SK-N-MC (cell line): ENCODE results near the gene ZBTB20.
"Not testable (repeated sequence)": the region's sequence is repeated elsewhere in the genome, so short reads cannot be mapped to it uniquely, and the experiment has no call there.

ENCODE experiments used
- EZH2 ChIP-seq: fragments of 200-600 bp; sonication (generic); IDR thresholded peaks from one replicate; pipeline ENCODE4 v1.6.1; 2017; ENCODE audit warnings: antibody characterized with exemption
- FOXP2 ChIP-seq: optimal IDR thresholded peaks from 2 replicates; pipeline ENCODE3; 2011; ENCODE audit warnings: mild to moderate bottlenecking, moderate library complexity; ENCODE audit not compliant: insufficient read depth; ENCODE audit errors: extremely low read length, control extremely low read depth
- POLR2AphosphoS5 ChIP-seq: IDR thresholded peaks from 2 replicates; pipeline ENCODE4 v1.6.1; 2012; ENCODE audit warnings: mild to moderate bottlenecking, low read depth, low read length, borderline replicate concordance

DNA sequence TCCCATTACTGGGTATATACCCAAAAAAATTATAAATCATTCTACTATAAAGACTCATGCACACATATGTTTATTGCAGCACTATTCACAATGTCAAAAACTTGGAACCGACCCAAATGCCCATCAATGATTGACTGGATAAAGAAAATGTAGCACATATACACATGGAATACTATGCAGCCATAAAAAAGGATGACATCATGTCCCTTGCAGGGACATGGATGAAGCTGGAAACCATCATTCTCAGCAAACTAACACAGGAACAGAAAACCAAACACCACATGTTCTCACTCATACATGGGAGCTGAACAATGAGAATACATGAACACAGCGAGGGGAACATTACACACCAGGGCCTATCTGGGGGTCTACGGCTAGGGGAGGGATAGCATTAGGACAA lies 467.3 kb downstream of the ZBTB20 start:
- not testable (repeated sequence) for TF ChIP-seq POLR2AphosphoS5, EZH2, FOXP2
